Choroid plexus epithelial cell (primary cell): ENCODE data around the gene OLFM3.

Experiments
- DNase-seq: peaks from one replicate; pipeline ENCODE4 v3.0.0-alpha.2; 2010; ENCODE audit warnings: low read depth
- H3K4me3 ChIP-seq: 2 replicates; pipeline ENCODE4 v1.5.1; 2011; ENCODE audit warnings: low read depth, mild to moderate bottlenecking, control low read depth, low read length, moderate library complexity
- TF ChIP-seq, protein P1 (sequence below): conservative IDR thresholded peaks from 2 replicates; pipeline ENCODE4 v1.5.1; 2011; ENCODE audit warnings: low read depth, mild to moderate bottlenecking, control low read depth, inconsistent platforms, low read length, moderate library complexity

Gene OLFM3

DNA sequence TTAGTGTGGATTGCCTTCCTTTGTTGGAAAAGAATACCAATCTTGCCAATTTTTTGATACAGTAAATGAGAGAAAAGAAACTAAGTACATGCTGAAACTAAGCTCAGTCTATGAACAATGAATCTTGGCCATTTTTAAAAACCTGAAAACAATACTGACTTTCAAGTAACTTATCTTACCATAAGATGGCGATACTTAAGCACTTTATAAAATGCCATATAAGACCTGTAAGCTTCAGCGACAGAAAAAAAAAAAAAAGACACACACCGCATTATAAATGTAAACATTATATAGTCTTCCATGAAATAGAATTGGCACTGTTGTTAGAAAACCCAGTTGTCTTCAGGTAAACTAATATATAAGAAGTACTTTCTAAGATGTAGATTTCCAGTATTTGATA, 3.0 kb downstream of the OLFM3 start:
- DNase-seq, result peak; percentile 7
- TF ChIP-seq, protein P1, sequence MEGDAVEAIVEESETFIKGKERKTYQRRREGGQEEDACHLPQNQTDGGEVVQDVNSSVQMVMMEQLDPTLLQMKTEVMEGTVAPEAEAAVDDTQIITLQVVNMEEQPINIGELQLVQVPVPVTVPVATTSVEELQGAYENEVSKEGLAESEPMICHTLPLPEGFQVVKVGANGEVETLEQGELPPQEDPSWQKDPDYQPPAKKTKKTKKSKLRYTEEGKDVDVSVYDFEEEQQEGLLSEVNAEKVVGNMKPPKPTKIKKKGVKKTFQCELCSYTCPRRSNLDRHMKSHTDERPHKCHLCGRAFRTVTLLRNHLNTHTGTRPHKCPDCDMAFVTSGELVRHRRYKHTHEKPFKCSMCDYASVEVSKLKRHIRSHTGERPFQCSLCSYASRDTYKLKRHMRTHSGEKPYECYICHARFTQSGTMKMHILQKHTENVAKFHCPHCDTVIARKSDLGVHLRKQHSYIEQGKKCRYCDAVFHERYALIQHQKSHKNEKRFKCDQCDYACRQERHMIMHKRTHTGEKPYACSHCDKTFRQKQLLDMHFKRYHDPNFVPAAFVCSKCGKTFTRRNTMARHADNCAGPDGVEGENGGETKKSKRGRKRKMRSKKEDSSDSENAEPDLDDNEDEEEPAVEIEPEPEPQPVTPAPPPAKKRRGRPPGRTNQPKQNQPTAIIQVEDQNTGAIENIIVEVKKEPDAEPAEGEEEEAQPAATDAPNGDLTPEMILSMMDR, result no peak
- no peak overlapping the region for H3K4me3 ChIP-seq

- no peak overlapping the region for H3K4me3 ChIP-seq
- TF ChIP-seq, protein P1, result no peak
- DNase-seq, result no peak
Measured at GRCh38 chr1:101992821-101993575, 3.7 kb downstream of the OLFM3 start.

- H3K4me3 ChIP-seq, result no peak overlapping the region
- no peak for DNase-seq
- TF ChIP-seq, protein P1, result no peak
Measured at GRCh38 chr1:101980974-101981373, 15.8 kb downstream of the OLFM3 start.

DNA sequence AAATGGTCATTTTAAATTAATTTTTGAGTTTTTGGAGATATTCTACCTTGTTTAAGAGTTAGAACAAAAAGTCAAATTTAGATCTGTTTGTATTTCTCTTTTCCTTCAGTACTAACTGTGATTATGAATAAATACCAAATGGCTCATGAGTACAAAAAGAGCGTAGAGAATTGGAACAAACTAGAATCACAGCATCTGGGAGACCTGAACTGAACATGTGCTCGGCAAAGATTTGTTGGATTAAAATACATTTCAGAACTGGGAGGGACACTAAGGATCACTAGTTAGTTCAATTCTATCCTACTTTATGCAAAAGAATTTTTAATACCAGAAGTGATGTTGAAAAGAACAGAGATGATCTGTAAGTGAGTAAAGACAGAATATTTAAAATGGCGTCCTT, 19.5 kb downstream of the OLFM3 start:
- TF ChIP-seq, protein P1, result no peak
- H3K4me3 ChIP-seq, result no peak overlapping the region

GRCh38 chr1:101976161-101976560, 20.6 kb downstream of the OLFM3 start:
- TF ChIP-seq, protein P1, result no peak
- DNase-seq, result no peak
- H3K4me3 ChIP-seq, result no peak overlapping the region

More for the DNA sequence above, 19.5 kb downstream of the OLFM3 start:
- no peak for DNase-seq

GRCh38 chr1:101975371-101975770, 21.4 kb downstream of the OLFM3 start:
- TF ChIP-seq, protein P1, result no peak
- DNase-seq, result no peak
- H3K4me3 ChIP-seq, result no peak overlapping the region
